GM12878 (cell line): Measurements from ENCODE around the gene TCF4. TPM values are rescaled to one million over a fixed set of nuclear protein-coding genes. Genes with fewer than 3 reads are reported as not detected.

ENCODE experiments used
- ATAC-seq: fragments of 200-7000 bp; cut with Tn5 transposase; 3 replicates; pipeline ENCODE4 v1.9.1; 2020; ENCODE audit warnings: mild to moderate bottlenecking, moderate library complexity
- BruUV-seq: library from RNA; stranded (reverse); fragments of 400-500 nt; replicated peaks from 2 replicates; lab custom pipeline; 2021; lab: Mats Ljungman, UMichigan
- CTCF ChIA-PET: fragments of 300-600 bp; sonication (Branson Sonifier 250); formaldehyde crosslinking; extraction: SDS; loops from one replicate; lab custom pipeline; 2021; ENCODE audit warnings: inconsistent platforms; lab: Yijun Ruan, JAX
- POLR2A ChIA-PET: fragments of 350-600 bp; formaldehyde crosslinking; extraction: SDS; loops from one replicate; lab custom pipeline; 2021; ENCODE audit warnings: inconsistent platforms; lab: Charles Lee
- RAD21 ChIA-PET: fragments of 300-600 bp; sonication (Branson Sonifier 250); formaldehyde crosslinking; loops from one replicate; lab custom pipeline; 2023; ENCODE audit warnings: antibody characterized with exemption; ENCODE audit not compliant: unreplicated experiment; lab: Charles Lee
- SMC1A ChIA-PET: fragments of 300-600 bp; sonication (Branson Sonifier 250); formaldehyde crosslinking; loops from one replicate; lab custom pipeline; 2023; ENCODE audit not compliant: unreplicated experiment, uncharacterized antibody; lab: Charles Lee
- DNase-seq: peaks from one replicate; pipeline ENCODE4 v3.0.0-alpha.2; 2011; ENCODE audit warnings: low read depth, low spot score
- FAIRE-seq: peaks from 3 replicates; lab custom pipeline; 2011; peaks lifted over from hg19 to GRCh38; lab: Jason Lieb, UNC
- H2AFZ ChIP-seq: 2 replicates; pipeline ENCODE4 v1.6.0; 2011; ENCODE audit warnings: low read depth, low read length, control low read depth; ENCODE audit not compliant: control insufficient read depth
- H3K27ac ChIP-seq: 2 replicates; pipeline ENCODE4 v1.5.1; 2011; ENCODE audit warnings: control low read depth; ENCODE audit not compliant: control insufficient read depth, insufficient read depth
- H3K27me3 ChIP-seq, 2 experiments: replicated peaks in 1 of 2; 2 replicates each; pipeline versions ENCODE4 v1.6.0 to v1.6.1; 2011; ENCODE audit warnings: low read length in 1 of 2; ENCODE audit not compliant: control insufficient read depth in 2 of 2, insufficient read depth in 2 of 2
- H3K36me3 ChIP-seq, 2 experiments: 2 replicates each; pipeline ENCODE4 v1.5.1; 2011; ENCODE audit warnings: low read length in 1 of 2; ENCODE audit not compliant: control insufficient read depth in 2 of 2, insufficient read depth in 2 of 2
- H3K4me1 ChIP-seq: 2 replicates; pipeline ENCODE4 v1.6.1; 2011; ENCODE audit warnings: mild to moderate bottlenecking, low read length, moderate library complexity, mixed read lengths; ENCODE audit not compliant: control insufficient read depth, insufficient read depth
- H3K4me2 ChIP-seq: 2 replicates; pipeline ENCODE4 v1.6.0; 2011; ENCODE audit warnings: control low read depth; ENCODE audit not compliant: control insufficient read depth, insufficient read depth
- H3K4me3 ChIP-seq: fragments of 200-600 bp; sonication (generic); 2 replicates; pipeline ENCODE4 v1.5.1; 2016
- H3K79me2 ChIP-seq: 2 replicates; pipeline ENCODE4 v1.6.0; 2011; ENCODE audit warnings: low read length; ENCODE audit not compliant: control insufficient read depth, insufficient read depth
- H3K9ac ChIP-seq: 2 replicates; pipeline ENCODE4 v1.8.0; 2011; ENCODE audit warnings: low read length, control low read depth, mixed read lengths; ENCODE audit not compliant: control insufficient read depth, insufficient read depth
- H3K9me3 ChIP-seq: replicated peaks from 3 replicates; pipeline ENCODE4 v1.5.1; 2011; ENCODE audit warnings: mild to moderate bottlenecking, low read length; ENCODE audit not compliant: control insufficient read depth, insufficient read depth
- H4K20me1 ChIP-seq: 2 replicates; pipeline ENCODE4 v1.6.0; 2011; ENCODE audit not compliant: control insufficient read depth, insufficient read depth
- BACH1 ChIP-seq: fragments of 450-650 bp; IDR thresholded peaks from 2 replicates; pipeline ENCODE4 v1.6.1; 2017; ENCODE audit warnings: mild to moderate bottlenecking, borderline replicate concordance
- BCL11A ChIP-seq: IDR thresholded peaks from 2 replicates; pipeline ENCODE4 v1.6.1; 2011; ENCODE audit warnings: low read depth, low read length
- BMI1 ChIP-seq: fragments of 450-650 bp; IDR thresholded peaks from 2 replicates; pipeline ENCODE4 v1.6.1; 2016; ENCODE audit warnings: mild to moderate bottlenecking, moderate library complexity, borderline replicate concordance
- CREB1 ChIP-seq: IDR thresholded peaks from 2 replicates; pipeline ENCODE4 v1.6.1; 2012; ENCODE audit warnings: low read depth, mild to moderate bottlenecking, inconsistent platforms
- CREM ChIP-seq: IDR thresholded peaks from 2 replicates; pipeline ENCODE4 v1.6.1; 2014; ENCODE audit warnings: antibody characterized with exemption, low read depth
- EZH2 ChIP-seq: IDR thresholded peaks from 2 replicates; pipeline ENCODE4 v1.6.1; 2012; ENCODE audit warnings: low read depth, mild to moderate bottlenecking, control low read depth, inconsistent platforms, low read length, borderline replicate concordance; ENCODE audit not compliant: control insufficient read depth
- GATAD2B ChIP-seq: fragments of 450-650 bp; conservative IDR thresholded peaks from 2 replicates; pipeline ENCODE4 v1.6.1; 2017; ENCODE audit warnings: low read depth, mild to moderate bottlenecking, moderate library complexity
- NBN ChIP-seq: fragments of 450-650 bp; IDR thresholded peaks from 2 replicates; pipeline ENCODE4 v1.6.1; 2016
- NFXL1 ChIP-seq: fragments of 450-650 bp; IDR thresholded peaks from 2 replicates; pipeline ENCODE4 v1.6.1; 2017; ENCODE audit warnings: antibody characterized with exemption, mild to moderate bottlenecking, borderline replicate concordance
- NR2C2 ChIP-seq: IDR thresholded peaks from 2 replicates; pipeline ENCODE4 v1.6.1; 2011; ENCODE audit warnings: borderline replicate concordance, low read depth; ENCODE audit not compliant: control insufficient read depth, insufficient read length
- NRF1 ChIP-seq: conservative IDR thresholded peaks from 2 replicates; pipeline ENCODE4 v1.6.1; 2011; ENCODE audit warnings: mild to moderate bottlenecking, low read depth, low read length, improper control_type of control experiment
- RAD51 ChIP-seq: fragments of 450-650 bp; IDR thresholded peaks from 2 replicates; pipeline ENCODE4 v1.6.1; 2016; ENCODE audit warnings: moderate library complexity, mild to moderate bottlenecking, inconsistent platforms
- SMC3 ChIP-seq: IDR thresholded peaks from 2 replicates; pipeline ENCODE4 v1.6.1; 2011; ENCODE audit warnings: low read length, improper control_type of control experiment, borderline replicate concordance
- TBL1XR1 ChIP-seq: IDR thresholded peaks from 2 replicates; pipeline ENCODE4 v1.6.1; 2012; ENCODE audit warnings: low read depth, low read length, improper control_type of control experiment
- TCF12 ChIP-seq: IDR thresholded peaks from 2 replicates; pipeline ENCODE4 v1.6.1; 2011; ENCODE audit warnings: low read depth, mild to moderate bottlenecking, low read length
- ZNF217 ChIP-seq: fragments of 450-650 bp; IDR thresholded peaks from 2 replicates; pipeline ENCODE4 v1.6.1; 2017; ENCODE audit warnings: antibody characterized with exemption, mild to moderate bottlenecking
- ZNF274 ChIP-seq: IDR thresholded peaks from one replicate; pipeline ENCODE4 v1.8.0; 2011; ENCODE audit not compliant: insufficient read length, insufficient read depth
- WGBS: methylation state at CpG from one replicate; pipeline ENCODE4 v1.1.6; 2016; ENCODE audit warnings: low lambda C conversion rate; ENCODE audit not compliant: insufficient replicate concordance, insufficient coverage; ENCODE audit errors: missing lambda C conversion rate; 5-methylcytosine and 5-hydroxymethylcytosine counted together
- in situ Hi-C: fragments of 300-500 bp; cut with MboI; formaldehyde crosslinking; loops from 9 replicates; pipeline ENCODE4 v1.14.3; 2018; ENCODE audit warnings: mixed read lengths
- intact Hi-C: fragments of 100-400 bp; cut with micrococcal nuclease; formaldehyde crosslinking; loops from one replicate; pipeline ENCODE4 v1.14.2; 2022; ENCODE audit not compliant: unreplicated experiment
- polyA plus RNA-seq, 11 experiments: library from polyadenylated mRNA; depleted of rRNA in 4 of 11; unstranded in 6 of 11; stranded (reverse) in 5 of 11; fragments of >200 nt; fragmentation: Nextera tagmentation in 4 of 11; fragmentation: Illumina TruSeq in 1 of 11; extraction: Ambion mirVana in 4 of 11; extraction: Trizol in 1 of 11; gene quantifications; 1 replicate in 1 of 11; 2 replicates in 10 of 11; pipeline versions ENCODE4 v1.2.1 to v1.2.3, GENCODE V29; 2011 to 2016; ENCODE audit warnings: inconsistent platforms in 2 of 11, missing spikeins in 2 of 11, low read depth in 1 of 11
- total RNA-seq, 4 experiments: library from RNA; depleted of rRNA in 3 of 4; stranded (reverse); fragments of >200 nt in 3 of 4; fragmentation: Illumina TruSeq in 1 of 4; extraction: Trizol in 1 of 4; gene quantifications; 2 replicates each; pipeline versions ENCODE4 v1.2.1 to v1.2.3, GENCODE V29; 2013 to 2021
- TF ChIP-seq, protein P1 (sequence below): IDR thresholded peaks from 2 replicates; pipeline ENCODE4 v1.6.1; 2012; ENCODE audit warnings: mild to moderate bottlenecking, low read depth, low read length
- TF ChIP-seq, protein P2 (sequence below): fragments of 450-650 bp; conservative IDR thresholded peaks from 2 replicates; pipeline ENCODE4 v1.6.1; 2017; ENCODE audit warnings: mild to moderate bottlenecking, moderate library complexity

The TCF4 gene
- total and polyA plus RNA-seq, 10 of the 15 experiments (the other 5 are each of a cell fraction or from before 2014, with no cell fraction given): 15.2 to 94.0 (median 31.5) TPM

DNA sequence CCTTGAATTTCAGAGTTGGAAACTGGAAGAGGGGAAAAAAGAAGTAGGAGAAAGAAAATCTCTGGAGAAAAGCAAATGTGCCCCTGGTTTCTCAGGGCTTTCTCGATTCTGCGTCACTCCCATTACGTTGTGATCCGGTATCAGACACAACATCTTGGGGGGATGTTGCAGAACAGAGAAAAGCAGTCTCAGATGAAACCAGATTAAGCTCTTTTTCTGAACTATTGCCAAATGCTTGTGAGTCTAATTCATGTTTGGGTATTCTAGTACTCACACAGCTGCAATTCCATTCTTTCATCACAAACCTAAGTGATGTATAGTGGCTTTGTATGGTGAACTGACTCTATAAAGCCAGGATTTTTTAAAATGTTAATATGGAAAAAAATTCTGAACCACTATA, 233.2 kb downstream of the TCF4 start:
- SMC1A ChIA-PET: interaction anchor here (0.6 to 2.4 kb wide), 4 partner anchors 9 to 120 kb away, joined by 3 to 7 read pairs (median 4); no protein-coding TSS in a partner anchor
- intact Hi-C loops (no loop called here), in situ Hi-C loops (no loop called here)
- WGBS: 71% methylated on average over 4 of the region's 4 CpGs
- DNase-seq (no peak), FAIRE-seq (no peak), ATAC-seq (no peak)
- Histone ChIP-seq H3K9ac (no peak overlapping the region), H3K4me1 (no peaks in the 10 kb centered on the region), H3K27me3 (no peaks in the 10 kb centered on the region; a peak in 3 of 4 replicates), H3K4me2 (no peak overlapping the region), H4K20me1 (no peaks in the 10 kb centered on the region), H3K36me3 (no peaks in the 10 kb centered on the region), H3K4me3 (no peak overlapping the region), H2AFZ (no peak overlapping the region), H3K79me2 (no peaks in the 10 kb centered on the region), H3K9me3 (no peaks in the 10 kb centered on the region), H3K27ac (no peak overlapping the region)
- BruUV-seq: no TSS peak
- CTCF ChIA-PET: interaction anchor here (0.6 to 2.7 kb wide), 5 partner anchors 11 to 1096 kb away, joined by 3 to 11 read pairs (median 3); no protein-coding TSS in a partner anchor
- POLR2A ChIA-PET: no interaction called here
- TF ChIP-seq BMI1 (no peak), BCL11A (no peak), EZH2 (no peak), NRF1 (no peak), NR2C2 (no peak), GATAD2B (no peak), NFXL1 (no peak), CREB1 (no peak), RAD51 (no peak), ZNF217 (no peak), ZNF274 (no peak), CREM (no peak), NBN (no peak), SMC3 (no peak), TBL1XR1 (no peak), BACH1 (no peak), TCF12 (no peak)
- TF ChIP-seq, protein P1, sequence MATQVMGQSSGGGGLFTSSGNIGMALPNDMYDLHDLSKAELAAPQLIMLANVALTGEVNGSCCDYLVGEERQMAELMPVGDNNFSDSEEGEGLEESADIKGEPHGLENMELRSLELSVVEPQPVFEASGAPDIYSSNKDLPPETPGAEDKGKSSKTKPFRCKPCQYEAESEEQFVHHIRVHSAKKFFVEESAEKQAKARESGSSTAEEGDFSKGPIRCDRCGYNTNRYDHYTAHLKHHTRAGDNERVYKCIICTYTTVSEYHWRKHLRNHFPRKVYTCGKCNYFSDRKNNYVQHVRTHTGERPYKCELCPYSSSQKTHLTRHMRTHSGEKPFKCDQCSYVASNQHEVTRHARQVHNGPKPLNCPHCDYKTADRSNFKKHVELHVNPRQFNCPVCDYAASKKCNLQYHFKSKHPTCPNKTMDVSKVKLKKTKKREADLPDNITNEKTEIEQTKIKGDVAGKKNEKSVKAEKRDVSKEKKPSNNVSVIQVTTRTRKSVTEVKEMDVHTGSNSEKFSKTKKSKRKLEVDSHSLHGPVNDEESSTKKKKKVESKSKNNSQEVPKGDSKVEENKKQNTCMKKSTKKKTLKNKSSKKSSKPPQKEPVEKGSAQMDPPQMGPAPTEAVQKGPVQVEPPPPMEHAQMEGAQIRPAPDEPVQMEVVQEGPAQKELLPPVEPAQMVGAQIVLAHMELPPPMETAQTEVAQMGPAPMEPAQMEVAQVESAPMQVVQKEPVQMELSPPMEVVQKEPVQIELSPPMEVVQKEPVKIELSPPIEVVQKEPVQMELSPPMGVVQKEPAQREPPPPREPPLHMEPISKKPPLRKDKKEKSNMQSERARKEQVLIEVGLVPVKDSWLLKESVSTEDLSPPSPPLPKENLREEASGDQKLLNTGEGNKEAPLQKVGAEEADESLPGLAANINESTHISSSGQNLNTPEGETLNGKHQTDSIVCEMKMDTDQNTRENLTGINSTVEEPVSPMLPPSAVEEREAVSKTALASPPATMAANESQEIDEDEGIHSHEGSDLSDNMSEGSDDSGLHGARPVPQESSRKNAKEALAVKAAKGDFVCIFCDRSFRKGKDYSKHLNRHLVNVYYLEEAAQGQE: no peak
- TF ChIP-seq, protein P2, sequence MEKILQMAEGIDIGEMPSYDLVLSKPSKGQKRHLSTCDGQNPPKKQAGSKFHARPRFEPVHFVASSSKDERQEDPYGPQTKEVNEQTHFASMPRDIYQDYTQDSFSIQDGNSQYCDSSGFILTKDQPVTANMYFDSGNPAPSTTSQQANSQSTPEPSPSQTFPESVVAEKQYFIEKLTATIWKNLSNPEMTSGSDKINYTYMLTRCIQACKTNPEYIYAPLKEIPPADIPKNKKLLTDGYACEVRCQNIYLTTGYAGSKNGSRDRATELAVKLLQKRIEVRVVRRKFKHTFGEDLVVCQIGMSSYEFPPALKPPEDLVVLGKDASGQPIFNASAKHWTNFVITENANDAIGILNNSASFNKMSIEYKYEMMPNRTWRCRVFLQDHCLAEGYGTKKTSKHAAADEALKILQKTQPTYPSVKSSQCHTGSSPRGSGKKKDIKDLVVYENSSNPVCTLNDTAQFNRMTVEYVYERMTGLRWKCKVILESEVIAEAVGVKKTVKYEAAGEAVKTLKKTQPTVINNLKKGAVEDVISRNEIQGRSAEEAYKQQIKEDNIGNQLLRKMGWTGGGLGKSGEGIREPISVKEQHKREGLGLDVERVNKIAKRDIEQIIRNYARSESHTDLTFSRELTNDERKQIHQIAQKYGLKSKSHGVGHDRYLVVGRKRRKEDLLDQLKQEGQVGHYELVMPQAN: no peak
- RAD21 ChIA-PET: interaction anchor here (0.8 to 3.6 kb wide), 2 partner anchors 11 to 24 kb away, joined by 3 to 11 read pairs; no protein-coding TSS in a partner anchor
